Right forelimb (tissue), 1 donor: Measurements from ENCODE around the gene SLC17A5.
A peak's percentile ranks its signal among the peaks of the same experiment; 100 is the strongest.
"Not testable (repeated sequence)": the region's sequence is repeated elsewhere in the genome, so short reads cannot be mapped to it uniquely, and the experiment has no call there.

Source experiments
- DNase-seq: peaks from one replicate; pipeline ENCODE4 v3.0.0-alpha.2; 2018

The SLC17A5 gene

DNA sequence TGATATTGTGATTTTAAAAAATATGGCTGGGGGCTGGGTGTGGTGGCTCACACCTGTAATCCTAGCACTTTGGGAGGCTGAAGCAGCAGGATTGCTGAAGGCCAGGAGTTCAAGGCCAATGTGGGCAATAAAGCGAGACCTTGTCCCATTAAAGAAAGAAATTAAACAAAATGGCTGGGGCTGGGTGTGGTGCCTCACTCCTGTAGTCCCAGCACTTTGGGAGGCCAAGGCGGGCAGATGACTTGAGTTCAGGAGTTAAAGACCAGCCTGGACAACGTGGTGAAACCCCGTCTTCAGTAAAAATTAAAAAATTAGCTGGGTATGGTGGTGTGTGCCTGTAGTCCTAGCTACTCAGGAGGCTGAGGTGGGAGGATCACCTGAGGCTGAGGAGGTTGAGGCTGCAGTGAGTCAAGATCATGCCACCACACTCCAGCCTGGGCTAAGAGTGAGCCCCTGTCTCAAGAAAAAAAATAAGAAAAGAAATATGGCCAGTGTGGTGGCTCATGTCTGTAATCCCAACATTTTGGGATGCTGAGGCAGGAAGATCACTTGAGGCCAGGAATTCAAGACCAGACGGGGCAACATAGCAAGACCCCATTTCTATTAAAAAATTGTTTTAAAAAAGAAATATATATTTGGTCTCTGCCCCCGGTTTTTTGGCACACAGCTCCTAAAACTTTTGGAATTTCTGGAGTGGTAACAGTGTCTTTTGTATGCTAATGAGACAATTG, 39.8 kb downstream of the SLC17A5 start:
- no peak for DNase-seq

DNA sequence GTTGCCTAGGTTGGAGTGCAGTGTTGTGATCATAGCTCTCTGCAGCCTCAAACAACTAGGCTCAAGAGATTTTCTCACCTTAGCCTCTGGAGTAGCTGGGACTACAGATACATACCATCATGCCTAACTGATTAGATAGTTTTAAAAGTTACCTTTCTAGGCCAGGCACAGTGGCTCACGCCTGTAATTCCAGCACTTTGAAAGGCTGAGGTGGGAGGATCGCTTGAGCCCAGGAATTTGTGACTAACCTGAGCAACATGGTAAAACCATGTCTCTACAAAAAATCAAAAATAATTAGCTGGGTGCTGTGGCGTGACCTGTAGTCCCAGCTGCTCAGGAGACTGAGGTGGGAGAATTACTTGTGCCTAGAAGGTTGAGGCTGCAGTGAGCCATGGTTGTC, 41.2 kb downstream of the SLC17A5 start:
- DNase-seq: no peak

DNA sequence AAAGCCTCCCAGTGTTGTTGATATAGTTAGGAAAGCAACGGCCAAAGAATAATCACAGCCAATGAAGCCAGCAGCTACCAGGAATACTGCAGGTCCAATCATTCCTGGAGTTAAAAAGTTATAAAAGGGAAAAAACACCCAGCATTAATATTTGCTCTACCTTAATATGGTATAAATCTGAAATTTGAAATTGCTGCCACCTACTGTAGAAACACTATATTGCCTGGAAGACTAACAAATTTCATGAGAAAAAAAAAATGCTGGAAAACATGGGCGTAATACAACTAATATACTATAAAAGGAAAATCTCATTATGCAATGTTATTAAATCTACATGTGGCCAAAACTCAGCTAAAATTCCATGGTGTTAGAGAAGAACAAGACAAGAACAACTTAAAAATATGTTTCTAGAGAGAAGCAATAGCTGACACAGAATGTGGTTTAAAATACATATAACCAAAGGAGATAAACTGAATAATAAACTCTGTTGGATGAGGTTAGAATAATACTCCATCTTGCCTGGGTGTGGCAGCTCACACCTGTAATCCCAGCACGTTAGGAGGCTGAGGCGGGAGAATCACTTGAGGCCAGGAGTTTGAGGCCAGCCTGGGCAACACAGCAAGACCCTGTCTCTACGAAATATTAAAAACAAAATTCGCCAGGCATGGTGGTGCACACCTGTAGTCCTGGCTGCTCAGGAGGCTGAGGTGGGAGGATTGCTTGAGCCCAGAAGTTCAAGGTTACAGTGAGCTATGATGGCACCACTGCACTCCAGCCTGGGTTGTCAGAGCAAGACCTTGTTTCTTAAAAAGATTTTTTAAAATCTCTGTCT, 43.1 kb downstream of the SLC17A5 start:
- no peak for DNase-seq

DNA sequence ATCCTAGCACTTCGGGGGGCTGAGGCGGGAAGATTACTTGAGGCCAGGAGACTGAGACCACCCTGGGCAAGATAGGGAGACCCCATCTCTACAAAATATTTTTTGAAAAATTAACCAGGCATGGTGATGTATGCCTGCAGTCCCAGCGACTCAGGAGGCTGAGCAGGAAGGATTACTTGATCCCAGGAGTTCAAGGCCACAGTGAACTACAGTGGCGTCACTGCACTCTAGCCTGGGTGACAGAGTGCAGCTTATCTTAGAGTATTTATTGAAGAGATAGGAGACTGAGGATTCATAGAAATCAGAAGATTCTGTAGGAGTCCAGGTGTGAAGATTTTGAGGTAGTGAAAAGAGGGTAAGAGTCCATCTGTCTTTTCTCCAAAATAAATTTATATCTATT, 45.0 kb downstream of the SLC17A5 start:
- no peak for DNase-seq

DNA sequence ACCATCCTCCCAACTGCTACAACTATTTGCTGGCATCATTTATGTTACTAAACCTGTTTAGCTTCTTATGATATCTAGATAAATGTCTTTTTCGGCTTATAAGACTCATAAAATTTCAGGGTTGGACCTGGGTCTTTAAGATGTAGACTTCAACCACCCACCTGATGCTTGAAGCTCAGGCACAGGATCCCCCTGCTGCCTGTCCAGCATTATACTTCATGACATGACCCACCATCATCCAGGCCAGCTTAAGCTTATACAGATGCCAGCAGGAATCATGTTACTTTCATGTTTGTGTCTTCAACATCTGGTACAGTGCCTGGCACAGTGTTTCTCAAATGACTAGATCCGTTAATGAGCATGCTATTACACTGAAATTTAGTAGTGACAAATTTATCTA, 47.4 kb downstream of the SLC17A5 start:
- DNase-seq: no peak

DNA sequence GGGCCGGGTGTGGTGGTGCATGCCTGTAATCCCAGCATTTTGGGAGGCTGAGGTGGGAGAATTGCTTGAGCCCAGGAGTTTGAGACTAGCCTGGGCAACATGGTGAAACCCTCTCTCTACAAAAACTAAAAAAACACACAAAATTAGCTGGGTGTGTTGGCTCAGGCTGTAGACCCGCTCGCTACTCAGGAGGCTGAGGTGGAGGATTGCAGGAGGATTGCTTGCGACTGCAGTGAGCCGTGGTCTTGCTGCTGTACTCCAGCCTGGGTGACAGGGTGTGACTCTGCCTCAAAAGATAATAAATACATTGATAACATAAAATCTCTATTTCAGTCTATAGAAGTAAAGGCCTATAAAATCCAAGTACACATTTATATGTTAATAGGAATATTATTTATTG, 49.3 kb downstream of the SLC17A5 start:
- DNase-seq: no peak

DNA sequence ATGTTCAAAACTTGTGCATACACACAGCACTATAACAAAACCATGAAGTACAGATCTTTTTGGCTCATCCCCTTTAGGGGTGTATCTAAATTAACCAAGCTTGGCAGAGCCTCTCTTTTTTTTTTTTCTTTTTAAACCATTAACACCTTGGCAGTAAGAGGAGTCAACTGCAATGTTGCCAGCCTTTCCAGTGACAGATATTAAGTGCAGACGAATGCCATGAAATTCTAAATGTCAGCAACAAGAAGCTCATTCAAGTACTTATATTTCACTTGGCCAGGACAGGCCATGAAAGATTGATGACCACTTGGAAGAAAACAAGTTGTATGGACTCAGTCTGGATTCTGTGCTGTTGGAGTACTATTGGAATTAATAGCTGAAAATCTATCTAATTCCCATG, 49.8 kb downstream of the SLC17A5 start:
- no peak for DNase-seq

DNA sequence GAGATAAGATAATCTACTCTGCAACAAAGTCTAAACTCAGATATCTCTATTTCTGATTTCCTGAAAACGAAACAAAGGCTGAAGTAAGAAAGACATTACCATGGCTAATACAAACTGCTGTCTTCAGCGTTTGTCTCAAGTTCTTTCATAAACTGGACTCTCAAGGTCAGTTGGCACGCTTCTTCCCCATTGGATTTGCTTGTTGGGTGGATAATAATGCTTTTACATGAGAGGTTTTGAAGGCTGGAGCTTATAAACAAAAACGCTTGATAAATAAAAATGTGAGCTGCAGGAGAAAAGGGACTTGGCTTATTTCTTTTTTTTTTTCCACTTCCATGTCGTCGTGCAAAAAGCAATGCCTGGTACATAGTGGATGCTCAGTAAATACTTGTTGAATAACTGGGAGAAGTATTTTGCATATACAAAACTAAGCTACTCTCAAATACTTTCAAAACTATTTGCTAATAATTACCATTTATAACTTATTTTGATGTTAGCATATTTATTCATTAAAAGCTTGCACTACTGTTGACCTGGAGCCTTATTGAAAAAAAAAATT, 67.3 kb downstream of the SLC17A5 start:
- no peak for DNase-seq

DNA sequence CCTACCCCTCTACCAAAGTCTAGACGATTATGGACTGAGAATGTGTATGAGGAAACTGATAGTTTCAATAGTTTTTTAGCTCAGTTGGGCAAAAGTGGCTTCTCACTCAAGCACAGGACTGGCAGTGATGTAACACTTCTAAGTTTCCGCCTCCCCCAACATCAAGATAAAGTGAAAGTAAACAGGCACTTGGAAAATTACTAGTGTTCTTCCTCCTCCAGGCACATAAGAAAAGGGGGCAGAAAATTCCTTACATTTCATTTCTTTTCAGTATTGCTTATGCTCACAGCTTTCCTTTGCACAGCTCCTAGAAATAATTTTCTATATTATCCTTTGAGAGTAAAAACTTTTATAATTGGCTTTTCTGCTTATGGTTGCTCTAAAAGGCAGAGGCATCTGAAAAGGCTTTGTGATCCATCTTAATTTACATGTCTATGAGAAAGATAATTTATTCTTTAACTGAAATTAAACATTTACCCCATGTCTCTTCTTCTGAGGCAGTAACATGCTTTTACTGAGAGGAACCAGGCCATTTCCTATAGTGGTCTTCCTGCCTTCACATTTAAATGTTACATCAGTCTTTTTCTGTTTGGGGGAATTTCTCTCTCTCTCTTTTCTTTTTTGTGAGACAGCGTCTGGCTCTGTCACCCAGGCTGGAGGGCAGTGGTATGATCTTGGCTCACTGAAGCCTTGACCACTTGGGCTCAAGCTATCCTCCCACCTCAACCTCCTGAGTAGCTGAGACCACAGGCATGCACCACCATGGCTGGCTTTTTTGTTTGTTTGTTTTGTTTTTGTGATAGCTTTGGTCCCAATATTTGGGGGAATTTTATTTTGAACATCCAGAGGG, 68.0 kb downstream of the SLC17A5 start:
- no peak for DNase-seq

DNA sequence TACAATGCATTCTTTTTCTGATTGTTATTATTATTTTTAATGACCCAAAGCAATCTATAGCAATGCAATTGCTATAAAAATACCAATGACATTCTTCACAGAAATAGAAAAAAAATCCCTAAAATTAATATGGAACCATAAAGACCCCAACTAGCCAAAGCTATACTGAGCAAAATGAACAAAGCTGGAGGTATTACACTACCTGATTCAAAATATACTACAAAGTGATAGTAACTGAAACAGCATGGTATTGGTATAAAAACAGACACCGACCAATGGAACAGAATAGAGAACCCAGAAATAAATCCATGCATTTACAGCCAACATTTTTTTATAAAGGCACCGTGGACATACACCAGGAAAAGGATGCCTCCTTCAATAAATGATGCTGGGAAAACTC, 72.5 kb downstream of the SLC17A5 start:
- DNase-seq: no peak

DNA sequence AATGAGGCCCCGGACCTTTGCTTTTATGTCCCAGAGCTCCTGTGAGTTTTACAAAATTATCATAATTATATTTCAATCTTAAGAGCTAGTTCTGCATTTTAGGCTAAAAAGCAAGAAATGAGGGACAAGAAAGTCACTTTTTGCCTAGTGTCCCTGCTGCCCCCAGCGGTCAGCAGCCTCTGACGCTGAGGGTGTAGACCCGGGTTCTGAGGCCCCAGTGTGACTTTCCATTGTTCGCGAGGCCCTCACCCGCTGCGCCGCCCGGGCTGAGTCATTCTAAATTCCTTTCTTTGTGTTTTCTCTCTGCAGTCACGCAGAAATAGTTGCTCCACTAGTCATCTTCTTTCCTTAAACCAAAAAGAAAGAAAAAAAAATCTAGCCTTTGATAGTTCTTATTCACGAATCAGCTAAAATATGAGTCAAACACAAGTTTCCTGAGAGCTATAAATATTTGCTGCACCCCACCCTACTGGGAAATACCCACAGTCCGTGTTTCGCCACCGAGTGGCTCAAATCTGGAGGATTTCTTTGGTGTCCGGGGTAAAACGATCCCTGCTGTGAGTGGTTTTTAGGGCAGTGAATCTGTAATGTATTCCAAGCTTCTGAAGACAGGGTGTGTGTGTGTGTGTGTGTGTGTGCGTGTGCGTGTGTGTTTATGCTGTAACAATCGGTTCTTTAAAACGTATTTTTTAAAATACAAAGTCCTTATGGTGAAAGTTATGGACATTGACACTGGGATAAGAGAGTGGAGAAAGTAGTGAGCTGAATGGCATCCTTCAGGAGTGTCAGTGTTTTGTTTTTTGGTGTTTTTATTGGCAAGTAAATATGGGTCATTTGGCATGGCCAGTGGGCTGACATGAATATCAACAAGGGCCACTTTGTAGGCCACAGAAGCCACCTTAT, 73.3 kb downstream of the SLC17A5 start:
- DNase-seq: peak; percentile 84

DNA sequence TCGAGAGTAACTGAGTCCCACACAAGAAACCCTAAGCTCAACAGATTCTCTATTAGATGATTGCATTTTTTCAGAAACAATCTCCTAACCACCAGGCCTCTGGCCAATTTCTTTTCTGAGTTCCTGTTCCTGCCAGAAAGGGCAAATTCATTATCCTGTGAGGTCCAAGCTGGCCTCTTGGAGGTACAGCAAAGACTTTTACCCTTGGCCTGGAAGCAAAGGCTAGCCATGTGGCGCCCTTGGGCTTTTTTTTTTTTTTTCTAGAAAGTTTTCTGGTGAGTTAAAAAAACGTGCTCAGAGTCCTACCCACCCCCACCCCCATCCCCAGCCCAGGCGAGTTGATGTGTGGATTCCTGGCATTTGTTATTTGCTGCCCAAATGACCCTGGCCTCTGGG, 73.9 kb downstream of the SLC17A5 start:
- DNase-seq: peak; percentile 49

DNA sequence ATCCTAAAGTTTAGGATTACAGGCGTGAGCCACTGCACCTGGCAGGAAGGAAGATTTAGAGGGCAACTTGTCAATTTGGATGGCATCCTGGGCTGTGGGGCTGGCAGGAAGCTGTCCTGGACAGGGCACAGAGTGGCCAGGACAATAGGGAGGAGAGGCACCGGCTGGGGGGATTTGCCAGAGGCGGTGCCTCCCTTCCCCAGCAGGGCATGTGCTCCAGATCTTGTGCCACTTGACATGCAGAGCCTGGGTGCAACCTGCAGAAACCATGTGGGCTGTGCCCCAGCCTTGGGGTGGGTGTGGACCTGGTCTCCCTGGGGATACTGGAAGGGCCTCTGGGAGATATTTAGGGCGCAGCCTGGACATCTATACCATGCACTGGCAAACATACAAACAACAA, 74.4 kb downstream of the SLC17A5 start:
- DNase-seq: no peak

DNA sequence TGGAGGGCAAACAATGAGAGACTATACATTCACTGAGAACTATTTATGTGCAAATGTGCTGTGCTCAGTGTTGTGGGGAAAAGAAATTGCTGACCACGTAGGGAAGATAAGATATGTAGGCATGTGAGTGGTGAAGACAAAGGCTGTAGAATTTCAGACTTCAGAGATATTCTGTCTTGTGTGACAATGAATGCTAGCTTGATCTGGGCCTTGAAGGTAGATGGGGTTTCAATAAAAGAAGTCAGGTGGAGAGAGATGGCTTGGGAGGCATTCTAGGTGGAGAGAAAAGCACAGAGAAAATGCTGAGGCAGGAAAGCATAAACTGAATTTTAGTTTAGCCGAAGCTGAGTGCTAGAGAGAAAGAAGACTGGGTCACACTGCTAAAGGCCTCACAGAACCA, 76.1 kb downstream of the SLC17A5 start:
- no peak for DNase-seq

DNA sequence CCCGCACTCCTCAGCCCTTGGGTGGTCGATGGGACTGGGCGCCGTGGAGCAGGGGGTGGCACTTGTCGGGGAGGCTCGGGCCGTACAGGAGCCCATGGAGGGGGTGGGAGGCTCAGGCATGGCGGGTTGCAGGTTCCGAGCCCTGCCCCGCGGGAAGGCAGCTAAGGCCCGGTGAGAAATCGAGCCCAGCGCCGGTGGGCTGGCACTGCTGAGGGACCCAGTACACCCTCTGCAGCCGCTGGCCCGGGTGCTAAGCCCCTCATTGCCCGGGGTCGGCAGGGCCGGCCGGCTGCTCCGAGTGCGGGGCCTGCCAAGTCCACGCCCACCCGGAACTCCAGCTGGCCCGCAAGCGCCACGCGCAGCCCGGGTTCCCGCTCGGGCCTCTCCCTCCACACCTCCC, 81.3 kb downstream of the SLC17A5 start:
- not testable (repeated sequence) for DNase-seq

DNA sequence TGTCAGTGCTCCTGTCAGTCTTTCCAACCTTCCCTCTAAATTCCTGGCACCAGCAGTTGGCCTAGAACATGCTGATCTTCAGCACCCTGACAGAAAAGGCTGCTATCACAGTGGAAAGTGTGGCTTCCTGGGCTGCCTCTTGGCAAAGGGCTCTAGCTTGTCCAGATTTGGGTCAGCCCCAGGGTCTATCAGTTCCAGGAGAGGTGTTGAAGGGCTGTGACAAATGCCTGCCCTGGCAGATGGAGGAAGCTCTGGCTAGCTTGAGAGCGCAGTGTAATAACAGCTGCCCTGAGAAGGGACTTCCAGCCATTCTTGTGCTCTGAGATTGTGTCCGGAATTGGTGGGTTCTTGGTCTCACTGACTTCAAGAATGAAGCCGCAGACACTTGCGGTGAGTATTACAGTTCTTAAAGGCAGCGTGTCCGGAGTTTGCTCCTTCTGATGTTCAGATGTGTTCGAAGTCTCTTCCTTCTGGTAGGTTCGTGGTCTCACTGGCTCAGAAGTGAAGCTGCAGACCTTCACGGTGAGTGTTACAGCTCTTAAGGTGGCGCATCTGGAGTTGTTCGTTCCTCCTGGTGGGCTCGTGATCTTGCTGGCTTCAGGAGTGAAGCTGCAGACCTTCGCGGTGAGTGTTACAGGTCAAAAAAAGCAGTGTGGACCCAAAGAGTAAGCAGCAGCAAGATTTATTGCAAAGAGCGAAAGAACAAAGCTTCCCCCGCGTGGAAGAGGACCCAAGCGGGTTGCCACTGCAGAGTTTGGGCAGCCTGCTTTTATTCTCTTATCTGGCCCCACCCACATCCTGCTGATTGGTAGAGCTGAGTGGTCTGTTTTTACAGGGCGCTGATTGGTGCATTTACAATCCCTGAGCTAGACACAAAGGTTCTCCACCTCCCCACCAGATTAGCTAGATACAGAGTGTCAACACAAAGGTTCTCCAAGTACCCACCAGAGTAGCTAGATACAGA, 82.3 kb downstream of the SLC17A5 start:
- not testable (repeated sequence) for DNase-seq

DNA sequence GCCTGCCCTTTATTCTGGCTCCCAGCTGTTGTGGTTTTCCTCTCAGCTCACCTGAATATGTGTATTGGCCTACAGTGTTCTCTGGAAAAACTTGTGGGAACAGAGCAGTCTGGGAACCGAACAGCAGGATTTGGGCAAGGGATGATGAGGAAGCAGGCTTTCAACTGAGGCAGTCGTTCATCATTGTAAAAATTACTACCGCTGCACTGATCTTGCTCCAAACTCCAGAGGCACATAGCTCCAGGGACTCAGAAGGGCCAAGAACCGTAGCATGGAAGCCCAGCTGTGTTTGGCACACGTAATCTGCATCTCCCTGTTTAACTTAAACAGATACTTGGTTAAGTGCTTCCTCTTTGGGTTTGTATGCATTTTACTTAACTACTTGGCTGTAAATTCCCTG, 84.7 kb downstream of the SLC17A5 start:
- no peak for DNase-seq

DNA sequence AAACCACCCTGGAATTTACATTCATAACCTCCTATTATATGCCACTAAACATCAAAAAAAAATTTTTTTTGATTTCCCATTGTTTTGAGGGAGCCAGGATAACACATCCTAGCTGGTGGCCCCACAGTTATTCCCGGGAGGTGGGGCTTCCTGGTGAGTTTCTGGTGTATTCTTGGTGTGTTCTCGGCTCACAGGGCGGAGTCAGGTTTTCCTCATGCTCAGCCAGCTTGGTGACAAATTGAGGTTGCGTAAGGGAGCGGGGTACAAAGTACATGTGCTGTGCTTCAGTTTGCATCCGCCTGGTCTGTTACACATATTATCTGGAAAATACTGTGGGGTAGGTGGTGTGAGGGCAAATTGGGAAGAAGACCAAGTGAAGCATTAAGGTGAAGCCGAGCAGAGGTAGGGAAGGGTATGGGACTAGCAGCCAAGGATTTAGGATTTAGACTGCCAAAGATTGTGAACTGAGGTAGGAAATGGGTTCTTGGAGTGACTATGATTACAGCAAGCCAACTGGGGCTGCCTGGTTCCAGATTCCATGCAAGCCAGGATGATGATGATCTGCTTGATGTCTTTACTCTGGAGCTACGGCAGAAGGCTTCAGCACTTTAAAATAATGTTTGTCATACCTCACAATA, 86.7 kb downstream of the SLC17A5 start:
- DNase-seq: no peak

DNA sequence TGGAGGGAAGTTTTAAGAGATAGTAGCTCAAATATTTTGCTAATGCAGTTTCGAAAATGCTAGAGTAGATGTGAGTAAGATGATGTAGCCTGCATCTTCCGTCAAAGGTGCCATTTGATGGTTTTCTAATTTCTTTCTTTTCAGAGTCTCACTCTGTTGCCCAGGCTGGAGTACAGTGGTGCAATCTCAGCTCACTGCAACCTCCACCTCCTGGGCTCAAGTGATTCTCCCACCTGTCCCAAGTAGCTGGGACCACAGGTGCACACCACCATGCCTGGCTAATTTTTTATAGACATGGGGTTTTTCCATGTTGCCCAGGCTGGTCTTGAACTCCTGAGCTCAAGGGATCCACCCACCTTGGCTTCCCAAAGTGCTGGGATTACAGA, 87.3 kb downstream of the SLC17A5 start:
- not testable (repeated sequence) for DNase-seq

DNA sequence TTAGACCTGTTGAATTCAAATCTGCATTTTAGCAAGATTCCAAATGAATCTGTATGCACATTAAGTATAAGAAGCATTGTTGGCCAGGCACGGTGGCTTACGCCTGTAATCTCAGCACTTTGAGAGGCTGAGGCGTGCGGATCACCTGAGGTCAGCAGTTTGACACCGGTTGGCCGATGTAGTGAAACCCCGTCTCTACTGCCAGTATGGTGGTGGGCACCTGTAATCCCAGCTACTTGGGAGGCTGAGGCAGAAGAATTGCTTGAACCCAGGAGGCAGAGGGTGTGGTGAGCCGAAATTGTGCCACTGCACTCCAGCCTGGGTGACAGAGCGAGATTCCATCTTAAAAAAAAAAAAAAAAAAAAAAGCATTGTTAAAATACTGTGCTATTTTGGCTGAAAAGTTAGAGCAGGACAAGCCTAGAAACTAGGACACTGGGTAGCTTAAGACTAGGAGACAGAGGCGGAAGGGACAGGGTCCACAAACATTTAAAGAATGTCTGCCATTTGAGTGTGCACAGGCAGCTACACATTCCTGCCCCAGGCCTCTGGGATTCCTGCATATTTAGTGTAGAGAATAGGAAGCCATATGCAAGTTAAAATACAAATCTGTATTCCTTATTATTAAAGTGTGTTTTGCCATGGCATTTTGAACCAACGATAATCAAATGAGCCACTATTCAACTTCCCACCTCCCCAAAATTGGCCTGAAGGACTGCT, 87.9 kb downstream of the SLC17A5 start:
- no peak for DNase-seq
